Measurements from ENCODE around the gene ZBED1. TPM values are rescaled to one million over a fixed set of nuclear protein-coding genes. Genes with fewer than 3 reads are reported as not detected.

ZBED1 gene
- total and polyA plus RNA-seq, 4 donors: 15.9 to 49.0 (median 26.9) TPM

DNA sequence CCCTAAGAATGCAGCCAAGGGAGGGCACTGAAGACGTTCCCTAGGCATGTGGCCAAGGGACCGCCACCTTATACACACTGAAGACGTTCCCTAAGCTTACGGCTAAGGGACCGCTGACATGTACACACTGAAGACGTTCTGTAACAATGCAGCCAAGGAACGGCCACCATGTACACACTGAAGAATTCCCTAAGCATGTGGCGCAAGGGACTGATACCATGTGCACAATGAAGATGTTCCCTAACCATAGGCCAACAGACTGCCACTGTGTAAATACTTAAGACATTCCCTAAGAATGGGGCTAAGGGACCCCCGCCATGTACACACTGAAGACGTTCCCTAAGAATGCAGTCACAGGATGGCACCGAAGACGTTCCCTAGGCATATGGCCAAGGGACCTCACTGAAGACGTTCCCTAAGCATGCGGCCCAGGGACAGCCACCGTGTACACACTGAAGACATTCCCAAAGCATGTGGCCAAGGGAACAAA lies 36.1 kb downstream of the ZBED1 start:
- no peaks in the 10 kb centered on the region for H3K36me3 ChIP-seq (ENCODE audit: control insufficient read depth in 4 of 4, insufficient read depth in 3 of 4, low read depth in 1 of 4, low read length in 3 of 4)
- WGBS: 94% methylated on average over 15 of the region's 15 CpGs
- no peak for DNase-seq (ENCODE audit: low spot score)

DNA sequence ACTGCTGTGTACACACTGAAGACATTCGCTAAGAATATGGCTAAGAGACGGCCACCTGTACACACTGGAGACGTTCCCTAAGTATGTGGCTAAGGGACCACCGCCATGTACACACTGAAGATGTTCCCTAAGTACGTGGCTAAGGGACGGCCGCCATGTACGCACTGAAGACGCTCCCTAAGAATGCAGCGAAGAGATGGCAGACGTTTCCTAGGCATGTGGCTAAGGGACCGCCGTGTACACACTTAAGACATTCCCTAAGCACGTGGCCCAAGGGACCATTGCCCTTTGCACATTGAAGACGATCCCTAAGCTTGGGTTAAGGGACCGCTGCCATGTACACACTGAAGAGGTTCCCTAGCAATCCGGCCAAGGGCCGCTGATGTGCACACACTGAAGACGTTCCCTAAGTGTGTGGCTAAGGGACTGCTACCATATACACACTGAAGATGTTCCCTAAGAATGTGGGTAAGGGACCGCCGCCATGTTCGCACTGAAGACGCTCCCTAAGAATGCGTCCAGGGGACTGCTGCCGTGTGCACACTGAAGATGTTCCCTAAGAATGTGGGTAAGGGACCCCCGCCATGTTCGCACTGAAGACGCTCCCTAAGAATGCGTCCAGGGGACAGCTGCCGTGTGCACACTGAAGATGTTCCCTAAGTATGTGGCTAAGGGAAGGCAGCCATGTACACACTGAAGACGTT lies 36.7 kb downstream of the ZBED1 start:
- no peaks in the 10 kb centered on the region for H3K9me3 ChIP-seq (ENCODE audit: control insufficient read depth in 4 of 4, low read length in 3 of 4)
- 95% methylated on average over 31 of the region's 31 CpGs for WGBS
- no peaks in the 10 kb centered on the region for H3K36me3 ChIP-seq (ENCODE audit: control insufficient read depth in 4 of 4, insufficient read depth in 3 of 4, low read depth in 1 of 4, low read length in 3 of 4)
- H3K27ac ChIP-seq (ENCODE audit: low read depth in 1 of 2, low read length in 2 of 2): no peak overlapping the region
- no peak overlapping the region for H3K9ac ChIP-seq (ENCODE audit: low read depth in 1 of 2, low read length in 2 of 2)
- H3K4me1 ChIP-seq (ENCODE audit: control insufficient read depth in 4 of 4, insufficient read depth in 4 of 4, low read length in 3 of 4): peaks cover 0 to 19% (median 8%) of the 10 kb centered on the region in 4 donors
- no peak for DNase-seq (ENCODE audit: low spot score)
- H3K27me3 ChIP-seq (ENCODE audit: control insufficient read depth in 4 of 4, insufficient read depth in 4 of 4, low read length in 3 of 4): no peaks in the 10 kb centered on the region
- H3K4me3 ChIP-seq (ENCODE audit: low read depth in 1 of 3, low read length in 3 of 3): no peak overlapping the region
- TF ChIP-seq YY1 (IDR thresholded peaks at IDR 0.05) (no peak), NR2F2 (IDR thresholded peaks at IDR 0.05) (no peak), HNF4G (IDR thresholded peaks at IDR 0.05) (no peak), FOXA1 (IDR thresholded peaks at IDR 0.05) (no peak), FOXA2 (IDR thresholded peaks at IDR 0.05) (no peak), GABPA (IDR thresholded peaks at IDR 0.05 in 1 of 2, conservative IDR thresholded peaks at IDR 0.05 in 1 of 2) (no peak), HNF4A (conservative IDR thresholded peaks at IDR 0.05) (no peak), RAD21 (IDR thresholded peaks at IDR 0.05) (no peak), SP1 (IDR thresholded peaks at IDR 0.05) (no peak), TAF1 (conservative IDR thresholded peaks at IDR 0.05) (no peak), JUND (IDR thresholded peaks at IDR 0.05) (no peak)
- TF ChIP-seq, protein P1, sequence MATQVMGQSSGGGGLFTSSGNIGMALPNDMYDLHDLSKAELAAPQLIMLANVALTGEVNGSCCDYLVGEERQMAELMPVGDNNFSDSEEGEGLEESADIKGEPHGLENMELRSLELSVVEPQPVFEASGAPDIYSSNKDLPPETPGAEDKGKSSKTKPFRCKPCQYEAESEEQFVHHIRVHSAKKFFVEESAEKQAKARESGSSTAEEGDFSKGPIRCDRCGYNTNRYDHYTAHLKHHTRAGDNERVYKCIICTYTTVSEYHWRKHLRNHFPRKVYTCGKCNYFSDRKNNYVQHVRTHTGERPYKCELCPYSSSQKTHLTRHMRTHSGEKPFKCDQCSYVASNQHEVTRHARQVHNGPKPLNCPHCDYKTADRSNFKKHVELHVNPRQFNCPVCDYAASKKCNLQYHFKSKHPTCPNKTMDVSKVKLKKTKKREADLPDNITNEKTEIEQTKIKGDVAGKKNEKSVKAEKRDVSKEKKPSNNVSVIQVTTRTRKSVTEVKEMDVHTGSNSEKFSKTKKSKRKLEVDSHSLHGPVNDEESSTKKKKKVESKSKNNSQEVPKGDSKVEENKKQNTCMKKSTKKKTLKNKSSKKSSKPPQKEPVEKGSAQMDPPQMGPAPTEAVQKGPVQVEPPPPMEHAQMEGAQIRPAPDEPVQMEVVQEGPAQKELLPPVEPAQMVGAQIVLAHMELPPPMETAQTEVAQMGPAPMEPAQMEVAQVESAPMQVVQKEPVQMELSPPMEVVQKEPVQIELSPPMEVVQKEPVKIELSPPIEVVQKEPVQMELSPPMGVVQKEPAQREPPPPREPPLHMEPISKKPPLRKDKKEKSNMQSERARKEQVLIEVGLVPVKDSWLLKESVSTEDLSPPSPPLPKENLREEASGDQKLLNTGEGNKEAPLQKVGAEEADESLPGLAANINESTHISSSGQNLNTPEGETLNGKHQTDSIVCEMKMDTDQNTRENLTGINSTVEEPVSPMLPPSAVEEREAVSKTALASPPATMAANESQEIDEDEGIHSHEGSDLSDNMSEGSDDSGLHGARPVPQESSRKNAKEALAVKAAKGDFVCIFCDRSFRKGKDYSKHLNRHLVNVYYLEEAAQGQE (IDR thresholded peaks at IDR 0.05): no peak
- TF ChIP-seq, protein P2, sequence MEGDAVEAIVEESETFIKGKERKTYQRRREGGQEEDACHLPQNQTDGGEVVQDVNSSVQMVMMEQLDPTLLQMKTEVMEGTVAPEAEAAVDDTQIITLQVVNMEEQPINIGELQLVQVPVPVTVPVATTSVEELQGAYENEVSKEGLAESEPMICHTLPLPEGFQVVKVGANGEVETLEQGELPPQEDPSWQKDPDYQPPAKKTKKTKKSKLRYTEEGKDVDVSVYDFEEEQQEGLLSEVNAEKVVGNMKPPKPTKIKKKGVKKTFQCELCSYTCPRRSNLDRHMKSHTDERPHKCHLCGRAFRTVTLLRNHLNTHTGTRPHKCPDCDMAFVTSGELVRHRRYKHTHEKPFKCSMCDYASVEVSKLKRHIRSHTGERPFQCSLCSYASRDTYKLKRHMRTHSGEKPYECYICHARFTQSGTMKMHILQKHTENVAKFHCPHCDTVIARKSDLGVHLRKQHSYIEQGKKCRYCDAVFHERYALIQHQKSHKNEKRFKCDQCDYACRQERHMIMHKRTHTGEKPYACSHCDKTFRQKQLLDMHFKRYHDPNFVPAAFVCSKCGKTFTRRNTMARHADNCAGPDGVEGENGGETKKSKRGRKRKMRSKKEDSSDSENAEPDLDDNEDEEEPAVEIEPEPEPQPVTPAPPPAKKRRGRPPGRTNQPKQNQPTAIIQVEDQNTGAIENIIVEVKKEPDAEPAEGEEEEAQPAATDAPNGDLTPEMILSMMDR (IDR thresholded peaks at IDR 0.05; ENCODE audit: low read depth, low read length, missing input control): no peak
- TF ChIP-seq, protein P3, sequence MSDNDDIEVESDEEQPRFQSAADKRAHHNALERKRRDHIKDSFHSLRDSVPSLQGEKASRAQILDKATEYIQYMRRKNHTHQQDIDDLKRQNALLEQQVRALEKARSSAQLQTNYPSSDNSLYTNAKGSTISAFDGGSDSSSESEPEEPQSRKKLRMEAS (IDR thresholded peaks at IDR 0.05): no peak

More for the DNA sequence above, 36.1 kb downstream of the ZBED1 start:
- Histone ChIP-seq H3K27me3 (ENCODE audit: control insufficient read depth in 4 of 4, insufficient read depth in 4 of 4, low read length in 3 of 4) (no peaks in the 10 kb centered on the region), H3K9me3 (ENCODE audit: control insufficient read depth in 4 of 4, low read length in 3 of 4) (no peaks in the 10 kb centered on the region), H3K4me1 (ENCODE audit: control insufficient read depth in 4 of 4, insufficient read depth in 4 of 4, low read length in 3 of 4) (peaks cover 0 to 19% (median 8%) of the 10 kb centered on the region in 4 donors), H3K27ac (ENCODE audit: low read depth in 1 of 2, low read length in 2 of 2) (no peak overlapping the region), H3K9ac (ENCODE audit: low read depth in 1 of 2, low read length in 2 of 2) (no peak overlapping the region), H3K4me3 (ENCODE audit: low read depth in 1 of 3, low read length in 3 of 3) (no peak overlapping the region)
- no peak for TF ChIP-seq RAD21 (IDR thresholded peaks at IDR 0.05)
- no peak for TF ChIP-seq FOXA1 (IDR thresholded peaks at IDR 0.05)
- TF ChIP-seq TAF1 (conservative IDR thresholded peaks at IDR 0.05): no peak
- no peak for TF ChIP-seq YY1 (IDR thresholded peaks at IDR 0.05)
- TF ChIP-seq, protein P2 (IDR thresholded peaks at IDR 0.05; ENCODE audit: low read depth, low read length, missing input control): no peak
- TF ChIP-seq NR2F2 (IDR thresholded peaks at IDR 0.05): no peak
- no peak for TF ChIP-seq SP1 (IDR thresholded peaks at IDR 0.05)
- TF ChIP-seq EGR1 (IDR thresholded peaks at IDR 0.05; ENCODE audit: low read depth in 2 of 2): no peak
- no peak for TF ChIP-seq RXRA (IDR thresholded peaks at IDR 0.05)
- TF ChIP-seq HNF4G (IDR thresholded peaks at IDR 0.05): no peak
- TF ChIP-seq, protein P3 (IDR thresholded peaks at IDR 0.05): no peak
- TF ChIP-seq, protein P4, sequence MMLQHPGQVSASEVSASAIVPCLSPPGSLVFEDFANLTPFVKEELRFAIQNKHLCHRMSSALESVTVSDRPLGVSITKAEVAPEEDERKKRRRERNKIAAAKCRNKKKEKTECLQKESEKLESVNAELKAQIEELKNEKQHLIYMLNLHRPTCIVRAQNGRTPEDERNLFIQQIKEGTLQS (IDR thresholded peaks at IDR 0.05): no peak
- TF ChIP-seq HNF4A (conservative IDR thresholded peaks at IDR 0.05): no peak
- TF ChIP-seq, protein P5, sequence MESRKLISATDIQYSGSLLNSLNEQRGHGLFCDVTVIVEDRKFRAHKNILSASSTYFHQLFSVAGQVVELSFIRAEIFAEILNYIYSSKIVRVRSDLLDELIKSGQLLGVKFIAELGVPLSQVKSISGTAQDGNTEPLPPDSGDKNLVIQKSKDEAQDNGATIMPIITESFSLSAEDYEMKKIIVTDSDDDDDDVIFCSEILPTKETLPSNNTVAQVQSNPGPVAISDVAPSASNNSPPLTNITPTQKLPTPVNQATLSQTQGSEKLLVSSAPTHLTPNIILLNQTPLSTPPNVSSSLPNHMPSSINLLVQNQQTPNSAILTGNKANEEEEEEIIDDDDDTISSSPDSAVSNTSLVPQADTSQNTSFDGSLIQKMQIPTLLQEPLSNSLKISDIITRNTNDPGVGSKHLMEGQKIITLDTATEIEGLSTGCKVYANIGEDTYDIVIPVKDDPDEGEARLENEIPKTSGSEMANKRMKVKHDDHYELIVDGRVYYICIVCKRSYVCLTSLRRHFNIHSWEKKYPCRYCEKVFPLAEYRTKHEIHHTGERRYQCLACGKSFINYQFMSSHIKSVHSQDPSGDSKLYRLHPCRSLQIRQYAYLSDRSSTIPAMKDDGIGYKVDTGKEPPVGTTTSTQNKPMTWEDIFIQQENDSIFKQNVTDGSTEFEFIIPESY (IDR thresholded peaks at IDR 0.05): no peak
